Astrocyte (in vitro differentiated cells and primary cell): ENCODE results near the gene MTHFD1. TPM values are rescaled to one million over a fixed set of nuclear protein-coding genes. Genes with fewer than 3 reads are reported as not detected.

Source experiments
- DNase-seq: peaks from one replicate; pipeline ENCODE4 v3.0.0-alpha.2; 2010; ENCODE audit warnings: low read depth
- FAIRE-seq: peaks from 2 replicates; lab custom pipeline; 2011; peaks lifted over from hg19 to GRCh38; lab: Jason Lieb, UNC
- H2AFZ ChIP-seq: 2 replicates; pipeline ENCODE4 v1.6.0; 2012; ENCODE audit warnings: low read depth, low read length, inconsistent platforms
- H3K27ac ChIP-seq: 2 replicates; pipeline ENCODE4 v1.5.1; 2011; ENCODE audit warnings: low read depth, low read length, inconsistent platforms
- H3K27me3 ChIP-seq: 2 replicates; pipeline ENCODE4 v1.6.0; 2011; ENCODE audit warnings: low read length, inconsistent platforms; ENCODE audit not compliant: insufficient read depth
- H3K36me3 ChIP-seq: 2 replicates; pipeline ENCODE4 v1.5.1; 2011; ENCODE audit warnings: low read length, inconsistent platforms; ENCODE audit not compliant: insufficient read depth
- H3K4me1 ChIP-seq: 2 replicates; pipeline ENCODE4 v1.5.1; 2011; ENCODE audit warnings: low read length, inconsistent platforms; ENCODE audit not compliant: insufficient read depth
- H3K4me2 ChIP-seq: 2 replicates; pipeline ENCODE4 v1.6.0; 2012; ENCODE audit warnings: low read length, inconsistent platforms
- H3K4me3 ChIP-seq: 2 replicates; pipeline ENCODE4 v1.5.1; 2011; ENCODE audit warnings: low read depth, mild to moderate bottlenecking, low read length, inconsistent platforms; ENCODE audit not compliant: insufficient read depth
- H3K79me2 ChIP-seq: 2 replicates; pipeline ENCODE4 v1.6.0; 2012; ENCODE audit warnings: mild to moderate bottlenecking, low read length, inconsistent platforms; ENCODE audit not compliant: insufficient read depth
- H3K9ac ChIP-seq: 2 replicates; pipeline ENCODE4 v1.6.0; 2012; ENCODE audit warnings: mild to moderate bottlenecking, low read length, inconsistent platforms
- H3K9me3 ChIP-seq: 2 replicates; pipeline ENCODE4 v1.5.1; 2012; ENCODE audit warnings: low read depth, mild to moderate bottlenecking, low read length, inconsistent platforms; ENCODE audit not compliant: insufficient read depth
- H4K20me1 ChIP-seq: 2 replicates; pipeline ENCODE4 v1.6.0; 2012; ENCODE audit warnings: low read length, inconsistent platforms; ENCODE audit not compliant: insufficient read depth
- H3K27ac Mint-ChIP-seq: one replicate; pipeline ENCODE4 v1.8.0; 2021; ENCODE audit warnings: mild to moderate bottlenecking, mixed read lengths; ENCODE audit not compliant: unreplicated experiment
- H3K27me3 Mint-ChIP-seq: one replicate; pipeline ENCODE4 v1.8.0; 2021; ENCODE audit warnings: low read depth, mixed read lengths; ENCODE audit not compliant: unreplicated experiment
- H3K36me3 Mint-ChIP-seq: one replicate; pipeline ENCODE4 v1.8.0; 2021; ENCODE audit warnings: low read depth, mixed read lengths; ENCODE audit not compliant: unreplicated experiment
- H3K4me1 Mint-ChIP-seq: one replicate; pipeline ENCODE4 v1.8.0; 2021; ENCODE audit warnings: low read depth, mixed read lengths; ENCODE audit not compliant: unreplicated experiment
- H3K4me3 Mint-ChIP-seq: one replicate; pipeline ENCODE4 v1.8.0; 2021; ENCODE audit warnings: mild to moderate bottlenecking, moderate library complexity, mixed read lengths; ENCODE audit not compliant: unreplicated experiment
- H3K9me3 Mint-ChIP-seq: one replicate; pipeline ENCODE4 v1.8.0; 2021; ENCODE audit warnings: mild to moderate bottlenecking, mixed read lengths; ENCODE audit not compliant: unreplicated experiment
- EZH2 ChIP-seq: IDR thresholded peaks from 2 replicates; pipeline ENCODE4 v1.6.1; 2012; ENCODE audit warnings: mild to moderate bottlenecking, low read length, inconsistent platforms; ENCODE audit not compliant: insufficient read depth
- total RNA-seq: library from RNA; stranded (reverse); gene quantifications from 2 replicates; pipeline ENCODE4 v1.2.1, GENCODE V29; 2021
- TF ChIP-seq, protein P1 (sequence below): IDR thresholded peaks from 2 replicates; pipeline ENCODE4 v1.5.1; 2011; ENCODE audit warnings: low read depth, mild to moderate bottlenecking, inconsistent platforms, low read length, moderate library complexity; ENCODE audit not compliant: insufficient read depth

The MTHFD1 gene
- total RNA-seq, 1 donor from 2014 or later = 56.9 TPM

DNA sequence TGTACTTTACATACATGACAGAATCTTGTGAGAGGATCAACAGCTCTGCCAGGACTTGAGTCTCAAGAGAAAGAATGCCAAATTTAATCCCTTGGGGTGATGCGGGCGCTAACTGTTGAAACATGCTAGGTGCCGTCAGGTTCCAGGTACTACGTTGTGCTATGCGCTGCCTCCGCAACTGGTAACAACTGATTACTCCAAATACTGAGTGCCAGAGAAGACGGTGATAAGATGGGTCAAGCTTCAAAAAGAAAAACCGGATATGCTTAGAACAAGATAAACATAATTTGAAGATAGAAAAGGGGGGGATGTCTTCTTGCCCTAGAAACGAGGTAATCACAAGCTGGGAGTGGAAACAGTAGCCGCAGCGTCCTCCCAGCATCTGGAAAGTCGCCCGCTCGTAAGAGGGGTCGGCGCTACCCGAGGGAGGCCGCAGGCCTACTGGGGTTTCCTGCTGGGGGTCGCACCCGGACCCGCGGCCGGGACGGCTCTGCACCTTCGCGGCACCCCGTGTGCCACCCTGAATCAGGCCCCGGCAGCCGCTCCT is 114.8 kb downstream of the MTHFD1 start:
- H3K36me3 ChIP-seq = no peaks in the 10 kb centered on the region
- peak overlapping the region; percentile 99 for H3K9ac ChIP-seq
- peak overlapping the region; percentile 93 for H3K4me2 ChIP-seq
- peaks cover 74% of the 10 kb centered on the region for H3K79me2 ChIP-seq
- no peaks in the 10 kb centered on the region for H3K27me3 ChIP-seq
- H4K20me1 ChIP-seq = peaks cover 28% of the 10 kb centered on the region
- TF ChIP-seq, protein P1, sequence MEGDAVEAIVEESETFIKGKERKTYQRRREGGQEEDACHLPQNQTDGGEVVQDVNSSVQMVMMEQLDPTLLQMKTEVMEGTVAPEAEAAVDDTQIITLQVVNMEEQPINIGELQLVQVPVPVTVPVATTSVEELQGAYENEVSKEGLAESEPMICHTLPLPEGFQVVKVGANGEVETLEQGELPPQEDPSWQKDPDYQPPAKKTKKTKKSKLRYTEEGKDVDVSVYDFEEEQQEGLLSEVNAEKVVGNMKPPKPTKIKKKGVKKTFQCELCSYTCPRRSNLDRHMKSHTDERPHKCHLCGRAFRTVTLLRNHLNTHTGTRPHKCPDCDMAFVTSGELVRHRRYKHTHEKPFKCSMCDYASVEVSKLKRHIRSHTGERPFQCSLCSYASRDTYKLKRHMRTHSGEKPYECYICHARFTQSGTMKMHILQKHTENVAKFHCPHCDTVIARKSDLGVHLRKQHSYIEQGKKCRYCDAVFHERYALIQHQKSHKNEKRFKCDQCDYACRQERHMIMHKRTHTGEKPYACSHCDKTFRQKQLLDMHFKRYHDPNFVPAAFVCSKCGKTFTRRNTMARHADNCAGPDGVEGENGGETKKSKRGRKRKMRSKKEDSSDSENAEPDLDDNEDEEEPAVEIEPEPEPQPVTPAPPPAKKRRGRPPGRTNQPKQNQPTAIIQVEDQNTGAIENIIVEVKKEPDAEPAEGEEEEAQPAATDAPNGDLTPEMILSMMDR = no peak
- TF ChIP-seq EZH2 = no peak
- no peaks in the 10 kb centered on the region for H3K9me3 ChIP-seq
- H3K27ac ChIP-seq = peak overlapping the region; percentile 97
- peak overlapping the region; percentile 80 for H2AFZ ChIP-seq
- H3K9me3 Mint-ChIP-seq = no peaks in the 10 kb centered on the region
- H3K36me3 Mint-ChIP-seq = peaks cover 3% of the 10 kb centered on the region
- peak overlapping the region; percentile 87 for H3K4me3 ChIP-seq
- DNase-seq = peak; percentile 15
- H3K27ac Mint-ChIP-seq = peak overlapping the region; percentile 80
- peaks cover 30% of the 10 kb centered on the region for H3K4me1 Mint-ChIP-seq
- FAIRE-seq = no peak
- H3K4me3 Mint-ChIP-seq = peak overlapping the region; percentile 89
- peaks cover 37% of the 10 kb centered on the region for H3K4me1 ChIP-seq
- H3K27me3 Mint-ChIP-seq = no peaks in the 10 kb centered on the region

DNA sequence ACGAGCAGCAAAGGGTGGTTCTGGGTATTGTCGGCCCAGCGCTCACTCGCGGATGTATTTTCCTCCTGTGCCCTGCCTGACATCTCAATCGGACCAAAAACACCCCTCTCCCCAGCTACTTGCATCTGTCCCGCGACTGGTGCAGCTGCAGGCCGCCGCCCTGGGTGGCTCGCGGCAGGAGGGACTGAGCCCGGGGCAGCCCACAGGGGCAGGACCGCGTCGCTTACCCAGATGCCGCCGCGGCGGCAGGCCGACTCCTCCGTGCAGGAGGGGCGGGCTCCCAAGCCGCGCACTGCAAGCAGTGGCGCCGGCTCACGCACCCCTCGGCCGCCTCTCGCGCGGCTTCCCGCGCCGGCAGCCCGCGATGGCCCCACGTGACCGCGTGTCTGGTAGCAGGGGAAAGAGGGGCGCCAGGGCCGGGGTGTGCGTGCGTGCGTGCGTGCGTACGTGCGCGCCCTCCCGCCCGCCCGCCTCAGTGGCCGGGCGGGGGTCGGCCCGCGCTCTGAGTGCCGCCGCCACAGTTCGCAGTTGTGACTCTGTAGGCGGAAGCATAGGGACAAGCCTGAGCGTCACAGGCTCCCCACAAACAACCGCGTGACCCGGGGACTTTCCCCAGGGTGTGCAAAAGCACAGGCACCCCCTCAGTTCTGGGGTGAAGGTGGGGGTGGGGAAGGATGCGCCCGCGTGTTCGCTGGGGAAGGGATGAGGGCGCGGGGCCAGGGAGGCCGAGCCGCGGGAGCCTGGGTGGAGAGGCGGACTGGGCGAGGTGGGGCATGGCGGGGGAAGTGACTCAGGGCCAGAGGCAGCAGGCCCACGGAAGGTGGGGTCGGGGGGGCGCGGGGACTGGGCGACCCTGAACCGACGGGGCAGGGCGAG is 115.5 kb downstream of the MTHFD1 start, which contains the start of gene ZBTB25:
TSS of gene ZBTB25 (minus strand) at position 405 of the 876 bp plus-strand sequence. CDS start 13,305 bp downstream, outside the sequence.
- H3K4me1 ChIP-seq = peaks cover 37% of the 10 kb centered on the region
- Mint-ChIP-seq H3K36me3 (peaks cover 3% of the 10 kb centered on the region), H3K27me3 (no peaks in the 10 kb centered on the region), H3K27ac (peak within 1 kb of the TSS; percentile 94), H3K9me3 (no peaks in the 10 kb centered on the region), H3K4me3 (peak within 1 kb of the TSS; percentile 89), H3K4me1 (peaks cover 35% of the 10 kb centered on the region)
- peak within 1 kb of the TSS; percentile 97 for H3K27ac ChIP-seq
- no peaks in the 10 kb centered on the region for H3K9me3 ChIP-seq
- H3K4me2 ChIP-seq = peak within 1 kb of the TSS; percentile 93
- H2AFZ ChIP-seq = peak within 1 kb of the TSS; percentile 80
- DNase-seq = peak; percentile 87
- peaks cover 81% of the 10 kb centered on the region for H3K79me2 ChIP-seq
- peaks cover 35% of the 10 kb centered on the region for H4K20me1 ChIP-seq
- no peak for TF ChIP-seq EZH2
- TF ChIP-seq, protein P1 = no peak
- peak within 1 kb of the TSS; percentile 99 for H3K9ac ChIP-seq
- no peaks in the 10 kb centered on the region for H3K36me3 ChIP-seq
- no peak for FAIRE-seq
- H3K4me3 ChIP-seq = peak within 1 kb of the TSS; percentile 87
- H3K27me3 ChIP-seq = no peaks in the 10 kb centered on the region
